Testis (tissue), 2 donors: ENCODE measurements around the gene MAP2K5.

ENCODE experiments used
- CTCF ChIP-seq, 3 experiments: fragments of 450-650 bp in 2 of 3; fragments of 200-600 bp in 1 of 3; sonication (generic) in 1 of 3; IDR thresholded peaks; one replicate each; pipeline ENCODE4 v1.5.1; 2016 to 2019; ENCODE audit warnings: antibody characterized with exemption in 3 of 3, mild to moderate bottlenecking in 2 of 3, moderate library complexity in 1 of 3
- POLR2A ChIP-seq: fragments of 450-650 bp; IDR thresholded peaks from one replicate; pipeline ENCODE4 v1.6.1; 2017; ENCODE audit warnings: antibody characterized with exemption, mild to moderate bottlenecking, moderate library complexity

GRCh38 chr15:67805008-67805665 is 262.6 kb downstream of the MAP2K5 start:
- TF ChIP-seq CTCF (IDR thresholded peaks at IDR 0.05) (no peak), POLR2A (no peak)
